Upper lobe of left lung (tissue), 4 donors: ENCODE results near the gene ASB15.

ENCODE experiments used
- POLR2A ChIP-seq, 4 donors: fragments of 450-650 bp; IDR thresholded peaks; one replicate each; pipeline ENCODE4 v1.5.1; 2016 to 2017; ENCODE audit warnings: antibody characterized with exemption in 4 of 4, mild to moderate bottlenecking in 2 of 4
- POLR2AphosphoS5 ChIP-seq, 2 donors: sonication (generic); formaldehyde crosslinking; IDR thresholded peaks; one replicate each; pipeline ENCODE4 v1.5.1; 2017; ENCODE audit warnings: antibody characterized with exemption in 2 of 2
- TF ChIP-seq, protein P1 (sequence below), 6 experiments: fragments of 450-650 bp in 4 of 6; fragments of 200-600 bp in 2 of 6; sonication (generic) in 2 of 6; IDR thresholded peaks; one replicate each; pipeline ENCODE4 v1.5.1; 2016 to 2019; ENCODE audit warnings: antibody characterized with exemption in 6 of 6

DNA sequence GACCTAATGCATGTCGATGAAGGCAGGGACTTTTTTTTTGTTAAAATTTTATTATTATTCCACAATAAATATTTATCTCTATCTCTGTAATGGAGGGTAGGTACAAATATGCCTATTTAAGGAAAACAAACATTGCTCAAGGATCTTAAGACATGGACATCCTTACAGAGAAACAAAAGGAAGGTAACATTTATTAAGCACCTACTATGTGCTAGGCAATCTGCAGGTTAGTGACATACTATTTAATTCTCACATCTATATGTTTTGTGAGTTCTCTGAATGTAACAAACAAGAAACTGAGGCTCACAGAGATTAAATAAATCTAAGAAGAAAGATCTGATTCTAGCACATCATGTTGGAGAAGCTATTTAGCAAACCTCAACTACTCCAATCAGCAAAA is 86.1 kb downstream of the ASB15 start:
- TF ChIP-seq, protein P1, sequence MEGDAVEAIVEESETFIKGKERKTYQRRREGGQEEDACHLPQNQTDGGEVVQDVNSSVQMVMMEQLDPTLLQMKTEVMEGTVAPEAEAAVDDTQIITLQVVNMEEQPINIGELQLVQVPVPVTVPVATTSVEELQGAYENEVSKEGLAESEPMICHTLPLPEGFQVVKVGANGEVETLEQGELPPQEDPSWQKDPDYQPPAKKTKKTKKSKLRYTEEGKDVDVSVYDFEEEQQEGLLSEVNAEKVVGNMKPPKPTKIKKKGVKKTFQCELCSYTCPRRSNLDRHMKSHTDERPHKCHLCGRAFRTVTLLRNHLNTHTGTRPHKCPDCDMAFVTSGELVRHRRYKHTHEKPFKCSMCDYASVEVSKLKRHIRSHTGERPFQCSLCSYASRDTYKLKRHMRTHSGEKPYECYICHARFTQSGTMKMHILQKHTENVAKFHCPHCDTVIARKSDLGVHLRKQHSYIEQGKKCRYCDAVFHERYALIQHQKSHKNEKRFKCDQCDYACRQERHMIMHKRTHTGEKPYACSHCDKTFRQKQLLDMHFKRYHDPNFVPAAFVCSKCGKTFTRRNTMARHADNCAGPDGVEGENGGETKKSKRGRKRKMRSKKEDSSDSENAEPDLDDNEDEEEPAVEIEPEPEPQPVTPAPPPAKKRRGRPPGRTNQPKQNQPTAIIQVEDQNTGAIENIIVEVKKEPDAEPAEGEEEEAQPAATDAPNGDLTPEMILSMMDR (IDR thresholded peaks at IDR 0.05), result no peak
- TF ChIP-seq POLR2A (IDR thresholded peaks at IDR 0.05), result no peak
- no peak for TF ChIP-seq POLR2AphosphoS5 (IDR thresholded peaks at IDR 0.05)
